Thyroid gland (tissue), 4 donors: ENCODE measurements around the gene MRC2. TPM values are rescaled to one million over a fixed set of nuclear protein-coding genes. Genes with fewer than 3 reads are reported as not detected.
"Not testable (repeated sequence)": the region's sequence is repeated elsewhere in the genome, so short reads cannot be mapped to it uniquely, and the experiment has no call there.

Experiments
- DNase-seq, 2 donors: peaks; one replicate each; pipeline ENCODE4 v3.0.0-alpha.2; 2019
- H3K27ac ChIP-seq, 3 donors: fragments of 200-600 bp; sonication (generic); 1 replicate in 2 of 3; 2 replicates in 1 of 3; pipeline ENCODE4 v1.5.1; 2016 to 2019; ENCODE audit warnings: mild to moderate bottlenecking in 1 of 3, moderate library complexity in 1 of 3
- H3K27me3 ChIP-seq: fragments of 200-600 bp; sonication (generic); one replicate; pipeline ENCODE4 v1.5.1; 2019
- H3K36me3 ChIP-seq, 2 donors: fragments of 200-600 bp; sonication (generic); one replicate each; pipeline ENCODE4 v1.5.1; 2016 to 2019
- H3K4me1 ChIP-seq, 2 donors: fragments of 200-600 bp; sonication (generic); one replicate each; pipeline ENCODE4 v1.5.1; 2017 to 2019
- H3K4me3 ChIP-seq, 3 donors: fragments of 200-600 bp; sonication (generic); replicated peaks in 1 of 3; 1 replicate in 2 of 3; 2 replicates in 1 of 3; pipeline ENCODE4 v1.5.1; 2016; ENCODE audit warnings: mild to moderate bottlenecking in 1 of 3
- H3K9me3 ChIP-seq: fragments of 200-600 bp; sonication (generic); one replicate; pipeline ENCODE4 v1.5.1; 2017
- CTCF ChIP-seq, 6 experiments: fragments of 200-600 bp in 3 of 6; fragments of 450-650 bp in 3 of 6; sonication (generic) in 3 of 6; IDR thresholded peaks; one replicate each; pipeline ENCODE4 v1.5.1; 2016 to 2019; ENCODE audit warnings: antibody characterized with exemption in 6 of 6, mild to moderate bottlenecking in 2 of 6, inconsistent platforms in 1 of 6, moderate library complexity in 1 of 6
- POLR2A ChIP-seq, 2 donors: fragments of 450-650 bp; IDR thresholded peaks; one replicate each; pipeline ENCODE4 v1.6.1; 2017; ENCODE audit warnings: antibody characterized with exemption in 2 of 2, mild to moderate bottlenecking in 2 of 2, moderate library complexity in 1 of 2
- WGBS, 2 donors: methylation state at CpG; one replicate each; pipeline ENCODE4 v1.1.5; 2017; 5-methylcytosine and 5-hydroxymethylcytosine counted together
- intact Hi-C: fragments of 100-400 bp; cut with DNase I; formaldehyde crosslinking; loops from one replicate; pipeline ENCODE4 v1.15.1; 2023
- total RNA-seq, 4 donors: library from RNA; depleted of rRNA; stranded (reverse); fragments of >200 nt; gene quantifications; one replicate each; pipeline ENCODE4 v1.2.3, GENCODE V29; 2016

Gene MRC2
- total RNA-seq, 4 donors from 2014 or later = 7.9 to 15.2 (median 10.9) TPM

- Histone ChIP-seq H3K27me3 (no peaks in the 10 kb centered on the region), H3K36me3 (no peaks in the 10 kb centered on the region), H3K27ac (no peak overlapping the region), H3K4me1 (no peaks in the 10 kb centered on the region), H3K4me3 (no peak overlapping the region), H3K9me3 (no peaks in the 10 kb centered on the region)
- WGBS, 2 donors = 93 to 94% methylated on average over 11 to 15 of the region's 19 CpGs
- TF ChIP-seq CTCF (IDR thresholded peaks at IDR 0.05) = no peak
- no peak for TF ChIP-seq POLR2A (IDR thresholded peaks at IDR 0.05)
- intact Hi-C loops = no loop called here
- no peak for DNase-seq
Measured at GRCh38 chr17:62690168-62690897, 62.9 kb downstream of the MRC2 start.

GRCh38 chr17:62691589-62691915 lies 64.1 kb downstream of the MRC2 start:
- H3K27ac ChIP-seq, H3K36me3 ChIP-seq, H3K4me1 ChIP-seq, intact Hi-C loops, H3K27me3 ChIP-seq, DNase-seq, H3K9me3 ChIP-seq, H3K4me3 ChIP-seq: not testable (repeated sequence)
- WGBS, 2 donors = 88 to 89% methylated on average over 8 of the region's 8 CpGs

- WGBS, 2 donors = 88% methylated on average over 7 to 17 of the region's 20 CpGs
- no peak for TF ChIP-seq CTCF (IDR thresholded peaks at IDR 0.05)
- TF ChIP-seq POLR2A (IDR thresholded peaks at IDR 0.05) = no peak
- no peak for DNase-seq
- H3K27ac ChIP-seq = no peak overlapping the region
- no peaks in the 10 kb centered on the region for H3K36me3 ChIP-seq
- H3K27me3 ChIP-seq = no peaks in the 10 kb centered on the region
- intact Hi-C loops = no loop called here
- no peaks in the 10 kb centered on the region for H3K4me1 ChIP-seq
- no peak overlapping the region for H3K4me3 ChIP-seq
- H3K9me3 ChIP-seq = no peaks in the 10 kb centered on the region
Measured at GRCh38 chr17:62692159-62692651, 64.7 kb downstream of the MRC2 start.

GRCh38 chr17:62692721-62693431 lies 65.4 kb downstream of the MRC2 start:
- no peaks in the 10 kb centered on the region for H3K27me3 ChIP-seq
- WGBS, 2 donors = 63 to 83% methylated on average over 4 to 13 of the region's 14 CpGs
- intact Hi-C loops = no loop called here

More at GRCh38 chr17:62692721-62693431, 65.4 kb downstream of the MRC2 start:
- Histone ChIP-seq H3K4me1 (no peaks in the 10 kb centered on the region), H3K36me3 (no peaks in the 10 kb centered on the region), H3K4me3 (no peak overlapping the region), H3K27ac (no peak overlapping the region), H3K9me3 (no peaks in the 10 kb centered on the region)
- TF ChIP-seq POLR2A (IDR thresholded peaks at IDR 0.05) = no peak
- TF ChIP-seq CTCF (IDR thresholded peaks at IDR 0.05) = peak in 1 of 6 experiments; percentile 25
- no peak for DNase-seq
